ACC112 (cell line): ENCODE data around the gene UQCRQ.

Experiments
- H2AFZ ChIP-seq: fragments of 200-600 bp; sonication (generic); one replicate; pipeline ENCODE4 v1.6.0; 2017; ENCODE audit warnings: antibody characterized with exemption, low read length; ENCODE audit not compliant: unreplicated experiment
- H3K27ac ChIP-seq: fragments of 200-600 bp; sonication (generic); 2 replicates; pipeline ENCODE4 v1.5.1; 2014; ENCODE audit warnings: low read depth, mild to moderate bottlenecking, antibody characterized with exemption, low read length, moderate library complexity
- H3K27me3 ChIP-seq: fragments of 200-600 bp; sonication (generic); 2 replicates; pipeline ENCODE4 v1.6.1; 2014; ENCODE audit warnings: mild to moderate bottlenecking, antibody characterized with exemption, low read length, moderate library complexity, mixed read lengths; ENCODE audit not compliant: insufficient read depth
- H3K36me3 ChIP-seq: fragments of 200-600 bp; sonication (generic); 2 replicates; pipeline ENCODE4 v1.6.1; 2016; ENCODE audit warnings: mild to moderate bottlenecking, antibody characterized with exemption, low read length, moderate library complexity, mixed read lengths; ENCODE audit not compliant: insufficient read depth
- H3K4me1 ChIP-seq: fragments of 200-600 bp; sonication (generic); one replicate; pipeline ENCODE4 v1.6.1; 2016; ENCODE audit warnings: low read length, mixed read lengths; ENCODE audit not compliant: insufficient read depth, unreplicated experiment, control insufficient read depth
- H3K4me3 ChIP-seq: fragments of 200-600 bp; sonication (generic); 2 replicates; pipeline ENCODE4 v1.5.1; 2014; ENCODE audit warnings: mild to moderate bottlenecking, low read depth, low read length
- H3K79me2 ChIP-seq: fragments of 200-600 bp; sonication (generic); one replicate; pipeline ENCODE4 v1.6.0; 2016; ENCODE audit warnings: low read length; ENCODE audit not compliant: control insufficient read depth, unreplicated experiment, insufficient read depth

The UQCRQ gene

GRCh38 chr5:132871459-132872284 is 5.2 kb downstream of the UQCRQ start:
- no peak overlapping the region for H3K27ac ChIP-seq

GRCh38 chr5:132872788-132873118 is 6.3 kb downstream of the UQCRQ start:
- H3K4me3 ChIP-seq = no peak overlapping the region
- H3K36me3 ChIP-seq = peaks cover 12% of the 10 kb centered on the region
- H3K79me2 ChIP-seq = peaks cover 4% of the 10 kb centered on the region
- no peak overlapping the region for H3K27ac ChIP-seq
- peaks cover 3% of the 10 kb centered on the region for H3K4me1 ChIP-seq
- H2AFZ ChIP-seq = no peak overlapping the region
- H3K27me3 ChIP-seq = no peaks in the 10 kb centered on the region

More at GRCh38 chr5:132871459-132872284, 5.2 kb downstream of the UQCRQ start:
- Histone ChIP-seq H3K27me3 (no peaks in the 10 kb centered on the region), H3K79me2 (peaks cover 15% of the 10 kb centered on the region), H3K4me3 (no peak overlapping the region), H3K36me3 (peaks cover 2% of the 10 kb centered on the region), H2AFZ (no peak overlapping the region), H3K4me1 (peaks cover 6% of the 10 kb centered on the region)

- peaks cover 8% of the 10 kb centered on the region for H3K4me1 ChIP-seq
- no peak within 1 kb of the TSS for H2AFZ ChIP-seq
- no peaks in the 10 kb centered on the region for H3K27me3 ChIP-seq
- no peak within 1 kb of the TSS for H3K27ac ChIP-seq
- peaks cover 3% of the 10 kb centered on the region for H3K79me2 ChIP-seq
- peaks cover 18% of the 10 kb centered on the region for H3K36me3 ChIP-seq
- H3K4me3 ChIP-seq = no peak within 1 kb of the TSS
Measured at GRCh38 chr5:132873119-132873929, 6.9 kb downstream of the UQCRQ start, which contains the start of gene LEAP2. TSS of gene LEAP2 (plus strand) at chr5:132873668. CDS start at chr5:132873695, 27 bp downstream.

GRCh38 chr5:132873930-132874271 is 7.5 kb downstream of the UQCRQ start:
- H3K36me3 ChIP-seq = peaks cover 24% of the 10 kb centered on the region

GRCh38 chr5:132876020-132876759 is 9.7 kb downstream of the UQCRQ start:
- Histone ChIP-seq H3K36me3 (peaks cover 43% of the 10 kb centered on the region), H3K79me2 (peaks cover under 1% of the 10 kb centered on the region), H3K27me3 (no peaks in the 10 kb centered on the region), H2AFZ (no peak overlapping the region), H3K4me3 (no peak overlapping the region), H3K4me1 (peaks cover 13% of the 10 kb centered on the region), H3K27ac (no peak overlapping the region)

More at GRCh38 chr5:132873930-132874271, 7.5 kb downstream of the UQCRQ start:
- H2AFZ ChIP-seq = no peak overlapping the region
- H3K4me3 ChIP-seq = no peak overlapping the region
- no peaks in the 10 kb centered on the region for H3K79me2 ChIP-seq
- H3K4me1 ChIP-seq = peaks cover 13% of the 10 kb centered on the region
- H3K27me3 ChIP-seq = no peaks in the 10 kb centered on the region
- H3K27ac ChIP-seq = no peak overlapping the region

- no peaks in the 10 kb centered on the region for H3K27me3 ChIP-seq
- peaks cover 13% of the 10 kb centered on the region for H3K4me1 ChIP-seq
- no peak overlapping the region for H2AFZ ChIP-seq
- peaks cover 47% of the 10 kb centered on the region for H3K36me3 ChIP-seq
- H3K4me3 ChIP-seq = no peak overlapping the region
- H3K27ac ChIP-seq = no peak overlapping the region
- peaks cover 2% of the 10 kb centered on the region for H3K79me2 ChIP-seq
Measured at GRCh38 chr5:132877466-132877865, 11.0 kb downstream of the UQCRQ start.

GRCh38 chr5:132877938-132878337 is 11.5 kb downstream of the UQCRQ start:
- H3K27me3 ChIP-seq = no peaks in the 10 kb centered on the region
- H3K79me2 ChIP-seq = peaks cover 2% of the 10 kb centered on the region
- peaks cover 13% of the 10 kb centered on the region for H3K4me1 ChIP-seq
- peaks cover 48% of the 10 kb centered on the region for H3K36me3 ChIP-seq
- no peak overlapping the region for H3K4me3 ChIP-seq
- H2AFZ ChIP-seq = no peak overlapping the region
- H3K27ac ChIP-seq = no peak overlapping the region

- peaks cover 57% of the 10 kb centered on the region for H3K36me3 ChIP-seq
Measured at GRCh38 chr5:132883261-132883834, 16.9 kb downstream of the UQCRQ start.

GRCh38 chr5:132884548-132884947 is 18.1 kb downstream of the UQCRQ start:
- Histone ChIP-seq H2AFZ (no peak overlapping the region), H3K36me3 (peaks cover 49% of the 10 kb centered on the region), H3K27me3 (no peaks in the 10 kb centered on the region), H3K4me1 (no peaks in the 10 kb centered on the region), H3K4me3 (no peak overlapping the region), H3K79me2 (peaks cover 2% of the 10 kb centered on the region), H3K27ac (no peak overlapping the region)

More at GRCh38 chr5:132883261-132883834, 16.9 kb downstream of the UQCRQ start:
- Histone ChIP-seq H2AFZ (no peak overlapping the region), H3K27me3 (no peaks in the 10 kb centered on the region), H3K4me1 (peaks cover 5% of the 10 kb centered on the region), H3K4me3 (no peak overlapping the region), H3K27ac (no peak overlapping the region), H3K79me2 (peaks cover 2% of the 10 kb centered on the region)
